Sigmoid colon (tissue), 7 donors: ENCODE results near the gene HSD17B12. TPM values are rescaled to one million over a fixed set of nuclear protein-coding genes. Genes with fewer than 3 reads are reported as not detected.

Experiments used
- DNase-seq: peaks from one replicate; pipeline ENCODE4 v3.0.0-alpha.2; 2019
- H3K27ac ChIP-seq, 4 donors: fragments of 200-600 bp; sonication (generic); one replicate each; pipeline ENCODE4 v1.5.1; 2016 to 2019; ENCODE audit warnings: mild to moderate bottlenecking in 1 of 4
- H3K27me3 ChIP-seq, 3 donors: fragments of 200-600 bp; sonication (generic); one replicate each; pipeline ENCODE4 v1.5.1; 2019; ENCODE audit warnings: mild to moderate bottlenecking in 1 of 3
- H3K36me3 ChIP-seq, 4 donors: fragments of 200-600 bp; sonication (generic); one replicate each; pipeline ENCODE4 v1.5.1; 2016 to 2019
- H3K4me1 ChIP-seq, 4 donors: fragments of 200-600 bp; sonication (generic); one replicate each; pipeline ENCODE4 v1.5.1; 2017 to 2019
- H3K4me3 ChIP-seq, 4 donors: fragments of 200-600 bp; sonication (generic); one replicate each; pipeline ENCODE4 v1.5.1; 2017 to 2019; ENCODE audit warnings: mild to moderate bottlenecking in 2 of 4, moderate library complexity in 1 of 4
- H3K9me3 ChIP-seq, 4 donors: fragments of 200-600 bp in 3 of 4; sonication (generic) in 3 of 4; one replicate each; pipeline versions ENCODE4 v1.5.1 to v1.6.1; 2013 to 2019
- EP300 ChIP-seq, 4 donors: sonication (generic); formaldehyde crosslinking; IDR thresholded peaks; one replicate each; pipeline ENCODE4 v1.6.1; 2017; ENCODE audit warnings: antibody characterized with exemption in 4 of 4
- POLR2A ChIP-seq, 2 donors: fragments of 450-650 bp; IDR thresholded peaks; one replicate each; pipeline ENCODE4 v1.6.1; 2016; ENCODE audit warnings: antibody characterized with exemption in 2 of 2, mild to moderate bottlenecking in 2 of 2, moderate library complexity in 2 of 2
- POLR2AphosphoS5 ChIP-seq, 4 donors: sonication (generic); formaldehyde crosslinking; IDR thresholded peaks; one replicate each; pipeline ENCODE4 v1.6.1; 2017; ENCODE audit warnings: antibody characterized with exemption in 4 of 4
- WGBS, 2 donors: extraction: QIAGEN DNeasy Blood & Tissue Kit; methylation state at CpG; one replicate each; pipeline ENCODE4 v1.1.7; 2013; 5-methylcytosine and 5-hydroxymethylcytosine counted together
- intact Hi-C: fragments of 100-400 bp; cut with DNase I; formaldehyde crosslinking; loops from one replicate; pipeline ENCODE4 v1.15.1; 2023
- polyA plus RNA-seq, 3 donors: library from polyadenylated mRNA; stranded (reverse); fragments of 200-250 nt; gene quantifications; one replicate each; pipeline ENCODE4 v1.2.3, GENCODE V29; 2013
- total RNA-seq, 4 donors: library from RNA; depleted of rRNA; stranded (reverse); fragments of >200 nt; gene quantifications; one replicate each; pipeline ENCODE4 v1.1.0, GENCODE V29; 2016
- TF ChIP-seq, protein P1 (sequence below), 4 experiments: fragments of 450-650 bp in 3 of 4; fragments of 200-600 bp in 1 of 4; IDR thresholded peaks; one replicate each; pipeline ENCODE4 v1.5.1; 2016 to 2019; ENCODE audit warnings: antibody characterized with exemption in 4 of 4, mild to moderate bottlenecking in 3 of 4, moderate library complexity in 2 of 4
- donor health status: healthy with polysubstance abuse.
- donor health status: Bipolar disorder and iron deficiency.
- donor health status: healthy.

Gene HSD17B12
- total and polyA plus RNA-seq, 7 donors, result 21.6 to 53.4 (median 34.9) TPM

DNA sequence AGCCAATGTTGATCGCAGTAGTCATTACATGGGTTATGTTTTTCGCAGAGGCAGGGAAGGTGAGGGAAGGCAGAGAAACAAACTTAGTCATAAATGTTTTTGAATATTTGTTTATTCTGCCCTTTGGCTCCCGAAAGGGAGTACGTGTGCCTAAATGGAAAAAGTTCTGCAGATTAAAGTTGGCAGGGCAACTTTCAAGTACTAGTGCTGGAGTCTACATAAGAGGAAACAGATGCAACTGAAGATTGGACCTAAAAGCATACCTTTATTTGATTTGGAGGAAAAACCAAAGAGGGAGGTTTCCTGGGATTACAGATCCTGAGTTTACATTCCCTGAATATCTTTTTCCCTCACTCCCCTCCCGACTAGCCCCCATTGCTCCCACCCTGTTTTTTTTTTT, 5.7 kb downstream of the HSD17B12 start:
- Histone ChIP-seq H3K4me3 (no peak overlapping the region), H3K27ac (no peak overlapping the region), H3K9me3 (no peaks in the 10 kb centered on the region), H3K27me3 (no peaks in the 10 kb centered on the region), H3K4me1 (peaks cover 0 to 14% (median 10%) of the 10 kb centered on the region in 4 donors), H3K36me3 (no peaks in the 10 kb centered on the region)
- DNase-seq, result no peak
- WGBS, 2 donors, result 79 to 86% methylated on average over 5 of the region's 5 CpGs
- intact Hi-C loops, result loop anchor here (10.0 kb wide), 1 partner anchor 169 kb away; no protein-coding TSS in a partner anchor
- TF ChIP-seq EP300 (IDR thresholded peaks at IDR 0.05) (no peak), POLR2A (IDR thresholded peaks at IDR 0.05) (no peak), POLR2AphosphoS5 (IDR thresholded peaks at IDR 0.05) (no peak)
- TF ChIP-seq, protein P1, sequence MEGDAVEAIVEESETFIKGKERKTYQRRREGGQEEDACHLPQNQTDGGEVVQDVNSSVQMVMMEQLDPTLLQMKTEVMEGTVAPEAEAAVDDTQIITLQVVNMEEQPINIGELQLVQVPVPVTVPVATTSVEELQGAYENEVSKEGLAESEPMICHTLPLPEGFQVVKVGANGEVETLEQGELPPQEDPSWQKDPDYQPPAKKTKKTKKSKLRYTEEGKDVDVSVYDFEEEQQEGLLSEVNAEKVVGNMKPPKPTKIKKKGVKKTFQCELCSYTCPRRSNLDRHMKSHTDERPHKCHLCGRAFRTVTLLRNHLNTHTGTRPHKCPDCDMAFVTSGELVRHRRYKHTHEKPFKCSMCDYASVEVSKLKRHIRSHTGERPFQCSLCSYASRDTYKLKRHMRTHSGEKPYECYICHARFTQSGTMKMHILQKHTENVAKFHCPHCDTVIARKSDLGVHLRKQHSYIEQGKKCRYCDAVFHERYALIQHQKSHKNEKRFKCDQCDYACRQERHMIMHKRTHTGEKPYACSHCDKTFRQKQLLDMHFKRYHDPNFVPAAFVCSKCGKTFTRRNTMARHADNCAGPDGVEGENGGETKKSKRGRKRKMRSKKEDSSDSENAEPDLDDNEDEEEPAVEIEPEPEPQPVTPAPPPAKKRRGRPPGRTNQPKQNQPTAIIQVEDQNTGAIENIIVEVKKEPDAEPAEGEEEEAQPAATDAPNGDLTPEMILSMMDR (IDR thresholded peaks at IDR 0.05), result no peak

DNA sequence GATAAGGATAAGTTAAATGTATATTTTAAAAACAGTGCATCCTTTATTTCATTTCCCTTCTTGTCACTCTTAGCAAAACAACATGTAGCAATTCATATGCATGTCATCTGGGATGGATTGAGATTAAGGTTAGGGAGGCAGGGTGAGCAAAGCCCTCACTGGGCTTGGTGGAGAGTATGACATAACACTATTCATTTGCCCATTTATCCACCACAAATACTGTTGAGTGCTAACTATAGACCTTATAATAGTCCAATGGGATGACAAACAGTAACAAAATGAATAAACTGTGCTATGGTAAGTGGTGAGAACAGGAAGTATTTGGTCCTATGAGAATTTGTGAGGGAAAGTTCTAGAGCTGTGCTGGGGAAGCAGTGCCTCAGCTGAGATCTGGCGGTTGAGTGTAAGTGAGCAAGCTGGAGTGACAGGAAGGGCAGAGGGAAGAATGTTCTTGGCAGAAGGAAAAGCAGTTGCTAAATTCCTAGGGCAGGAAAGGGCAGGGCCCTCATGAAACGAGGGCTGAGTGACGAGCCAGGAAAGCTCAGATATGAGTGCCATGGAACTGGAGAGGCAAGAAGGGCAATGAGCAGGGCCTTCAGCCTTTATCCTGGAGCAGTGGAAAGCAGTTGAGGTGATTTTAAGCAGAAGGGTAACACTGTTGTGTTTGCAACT, 6.7 kb downstream of the HSD17B12 start:
- TF ChIP-seq POLR2AphosphoS5 (IDR thresholded peaks at IDR 0.05) (peak in 2 of 4 donors; percentile 19 to 20), POLR2A (IDR thresholded peaks at IDR 0.05) (no peak), EP300 (IDR thresholded peaks at IDR 0.05) (no peak)
- TF ChIP-seq, protein P1 (IDR thresholded peaks at IDR 0.05), result no peak
- no peaks in the 10 kb centered on the region for H3K27me3 ChIP-seq
- peak overlapping the region in 2 of 4 donors; percentile 11 to 48 for H3K27ac ChIP-seq
- no peaks in the 10 kb centered on the region for H3K36me3 ChIP-seq
- H3K9me3 ChIP-seq, result no peaks in the 10 kb centered on the region
- H3K4me3 ChIP-seq, result no peak overlapping the region
- peaks cover 0 to 4% (median 0%) of the 10 kb centered on the region in 4 donors for H3K4me1 ChIP-seq
- WGBS, 2 donors, result 52 to 72% methylated on average over 3 of the region's 3 CpGs
- intact Hi-C loops, result loop anchor here (10.0 kb wide), 1 partner anchor 168 kb away; no protein-coding TSS in a partner anchor
- DNase-seq, result no peak

DNA sequence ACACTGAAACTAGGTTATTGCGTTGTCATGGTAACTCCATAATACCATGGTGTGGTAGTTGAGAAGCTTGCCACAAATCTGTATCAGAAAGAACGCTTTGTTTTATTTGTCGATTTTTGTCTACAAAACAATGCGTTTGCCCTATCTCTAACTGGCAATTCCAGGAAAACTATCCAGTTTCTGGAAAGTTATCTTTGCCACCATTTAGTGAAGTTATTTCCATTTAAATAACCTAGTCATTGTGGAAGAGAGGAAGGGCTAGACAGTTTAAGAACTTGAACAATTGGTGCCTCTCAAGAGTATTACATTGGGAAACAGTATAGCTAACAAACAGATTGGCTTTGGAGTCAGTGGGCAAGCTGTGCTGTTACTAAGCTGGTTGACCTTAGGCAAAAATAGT, 7.9 kb downstream of the HSD17B12 start:
- intact Hi-C loops, result loop anchor here (10.0 kb wide), 1 partner anchor 166 kb away; no protein-coding TSS in a partner anchor
- peaks cover 0 to 4% (median 0%) of the 10 kb centered on the region in 4 donors for H3K4me1 ChIP-seq
- H3K27me3 ChIP-seq, result no peaks in the 10 kb centered on the region
- DNase-seq, result no peak
- no peak overlapping the region for H3K27ac ChIP-seq
- H3K36me3 ChIP-seq, result no peaks in the 10 kb centered on the region
- no peaks in the 10 kb centered on the region for H3K9me3 ChIP-seq
- H3K4me3 ChIP-seq, result no peak overlapping the region
- TF ChIP-seq POLR2A (IDR thresholded peaks at IDR 0.05), result no peak
- TF ChIP-seq, protein P1 (IDR thresholded peaks at IDR 0.05), result no peak
- no peak for TF ChIP-seq POLR2AphosphoS5 (IDR thresholded peaks at IDR 0.05)
- no peak for TF ChIP-seq EP300 (IDR thresholded peaks at IDR 0.05)
- 72 to 73% methylated on average over 4 of the region's 4 CpGs for WGBS, 2 donors

DNA sequence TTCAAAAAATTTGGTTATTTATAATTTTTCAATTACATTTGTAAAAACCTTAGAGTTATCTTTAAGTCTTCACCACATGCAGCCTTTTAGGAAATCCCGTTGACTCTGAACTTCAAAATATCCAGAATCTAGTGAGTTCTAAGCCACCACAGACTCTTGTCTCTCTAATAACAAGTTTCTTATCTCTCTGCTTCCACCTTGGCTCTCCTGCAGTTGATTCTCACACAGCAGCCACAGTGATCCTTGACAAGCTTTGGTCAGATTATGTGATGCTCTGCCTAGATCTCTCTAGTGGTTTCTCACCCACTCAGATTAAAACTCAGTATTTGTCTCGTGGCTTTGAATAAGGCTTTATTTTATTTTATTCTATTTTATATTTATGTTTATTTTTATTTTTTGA, 8.6 kb downstream of the HSD17B12 start:
- DNase-seq, result no peak
- H3K27me3 ChIP-seq, result no peaks in the 10 kb centered on the region
- no peak overlapping the region for H3K27ac ChIP-seq
- intact Hi-C loops, result loop anchor here (10.0 kb wide), 1 partner anchor 166 kb away; no protein-coding TSS in a partner anchor
- TF ChIP-seq POLR2AphosphoS5 (IDR thresholded peaks at IDR 0.05) (no peak), EP300 (IDR thresholded peaks at IDR 0.05) (no peak), POLR2A (IDR thresholded peaks at IDR 0.05) (no peak)
- TF ChIP-seq, protein P1 (IDR thresholded peaks at IDR 0.05), result no peak
- 84 to 87% methylated on average over 2 of the region's 2 CpGs for WGBS, 2 donors
- peaks cover 0 to 4% (median 0%) of the 10 kb centered on the region in 4 donors for H3K4me1 ChIP-seq
- H3K9me3 ChIP-seq, result no peaks in the 10 kb centered on the region
- no peaks in the 10 kb centered on the region for H3K36me3 ChIP-seq
- no peak overlapping the region for H3K4me3 ChIP-seq
